Loucy (cell line): ENCODE results near the gene MYO5C.

Experiments used
- H2AFZ ChIP-seq: fragments of 200-600 bp; sonication (generic); 2 replicates; pipeline ENCODE4 v1.6.0; 2016; ENCODE audit warnings: antibody characterized with exemption, mild to moderate bottlenecking, low read length, moderate library complexity
- H3F3A ChIP-seq: fragments of 200-600 bp; 2 replicates; pipeline ENCODE4 v1.6.0; 2016; ENCODE audit warnings: antibody characterized with exemption, low read depth, mild to moderate bottlenecking
- H3K27me3 ChIP-seq: fragments of 200-600 bp; sonication (generic); 2 replicates; pipeline ENCODE4 v1.6.1; 2014; ENCODE audit warnings: low read length, mild to moderate bottlenecking; ENCODE audit not compliant: insufficient read depth, poor library complexity, severe bottlenecking
- H3K36me3 ChIP-seq: fragments of 200-600 bp; sonication (generic); 2 replicates; pipeline ENCODE4 v1.6.1; 2016; ENCODE audit warnings: low read length; ENCODE audit not compliant: insufficient read depth
- H3K4me1 ChIP-seq: fragments of 200-600 bp; sonication (generic); 2 replicates; pipeline ENCODE4 v1.5.1; 2014; ENCODE audit warnings: low read length, mild to moderate bottlenecking; ENCODE audit not compliant: insufficient read depth, poor library complexity, severe bottlenecking
- H3K4me2 ChIP-seq: fragments of 200-600 bp; sonication (generic); 2 replicates; pipeline ENCODE4 v1.6.0; 2014; ENCODE audit warnings: antibody characterized with exemption, low read length, low read depth, mild to moderate bottlenecking; ENCODE audit not compliant: poor library complexity, severe bottlenecking
- H3K4me3 ChIP-seq: fragments of 200-600 bp; sonication (generic); 2 replicates; pipeline ENCODE4 v1.5.1; 2014; ENCODE audit warnings: low read length, mild to moderate bottlenecking, mixed read lengths; ENCODE audit not compliant: poor library complexity, severe bottlenecking
- H3K79me2 ChIP-seq: fragments of 200-600 bp; sonication (generic); 2 replicates; pipeline ENCODE4 v1.6.1; 2014; ENCODE audit warnings: low read length; ENCODE audit not compliant: insufficient read depth
- H3K9ac ChIP-seq: fragments of 200-600 bp; sonication (generic); 2 replicates; pipeline ENCODE4 v1.6.0; 2014; ENCODE audit warnings: mild to moderate bottlenecking, low read depth, low read length, moderate library complexity; ENCODE audit not compliant: poor library complexity, severe bottlenecking
- H3K9me2 ChIP-seq: fragments of 200-600 bp; sonication (generic); replicated peaks from 2 replicates; pipeline ENCODE4 v1.6.1; 2016; ENCODE audit warnings: low read depth, low read length, mixed read lengths
- H3K9me3 ChIP-seq: fragments of 200-600 bp; sonication (generic); 2 replicates; pipeline ENCODE4 v1.6.1; 2014; ENCODE audit warnings: mild to moderate bottlenecking, antibody characterized with exemption, low read length, low read depth; ENCODE audit not compliant: insufficient read depth
- H4K20me1 ChIP-seq: fragments of 200-600 bp; sonication (generic); 2 replicates; pipeline ENCODE4 v1.6.0; 2014; ENCODE audit warnings: antibody characterized with exemption, low read length, mild to moderate bottlenecking; ENCODE audit not compliant: insufficient read depth, poor library complexity, severe bottlenecking
- EZH2phosphoT487 ChIP-seq: fragments of 200-600 bp; IDR thresholded peaks from 2 replicates; pipeline ENCODE4 v1.6.1; 2018; ENCODE audit warnings: antibody characterized with exemption, mild to moderate bottlenecking, moderate library complexity, borderline replicate concordance
- TF ChIP-seq, protein P1 (sequence below): fragments of 200-600 bp; sonication (generic); conservative IDR thresholded peaks from 2 replicates; pipeline ENCODE4 v1.5.1; 2014; ENCODE audit warnings: mild to moderate bottlenecking, antibody characterized with exemption, low read length

Gene MYO5C

DNA sequence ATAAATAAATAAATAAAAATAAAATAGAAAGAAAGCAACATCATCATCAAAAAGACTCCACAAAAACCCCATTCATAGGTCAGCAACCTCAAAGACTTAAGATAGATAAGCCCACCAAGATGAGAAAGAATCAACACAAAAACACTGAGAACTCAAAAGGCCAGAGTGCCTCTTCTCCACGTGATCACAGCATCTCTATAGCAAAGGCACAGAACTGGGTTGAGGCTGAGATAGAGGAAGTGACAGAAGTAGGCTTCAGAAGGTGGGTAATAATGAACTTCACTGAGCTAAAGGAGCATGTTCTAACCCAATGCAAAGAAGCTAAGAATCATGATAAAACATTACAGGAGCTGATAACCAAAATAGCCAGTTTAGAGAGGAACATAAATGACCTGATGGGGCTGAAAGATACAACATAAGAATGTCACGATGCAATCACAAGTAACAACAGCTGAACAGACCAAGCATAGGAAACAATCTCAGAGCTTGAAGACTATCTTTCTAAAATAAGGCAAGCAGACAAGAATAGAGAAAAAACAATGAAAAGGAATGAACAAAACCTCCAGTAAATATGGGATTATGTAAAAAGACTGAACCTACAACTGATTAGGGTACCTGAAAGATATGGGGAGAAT is 130.9 kb downstream of the MYO5C start:
- H3K9ac ChIP-seq: no peak overlapping the region

DNA sequence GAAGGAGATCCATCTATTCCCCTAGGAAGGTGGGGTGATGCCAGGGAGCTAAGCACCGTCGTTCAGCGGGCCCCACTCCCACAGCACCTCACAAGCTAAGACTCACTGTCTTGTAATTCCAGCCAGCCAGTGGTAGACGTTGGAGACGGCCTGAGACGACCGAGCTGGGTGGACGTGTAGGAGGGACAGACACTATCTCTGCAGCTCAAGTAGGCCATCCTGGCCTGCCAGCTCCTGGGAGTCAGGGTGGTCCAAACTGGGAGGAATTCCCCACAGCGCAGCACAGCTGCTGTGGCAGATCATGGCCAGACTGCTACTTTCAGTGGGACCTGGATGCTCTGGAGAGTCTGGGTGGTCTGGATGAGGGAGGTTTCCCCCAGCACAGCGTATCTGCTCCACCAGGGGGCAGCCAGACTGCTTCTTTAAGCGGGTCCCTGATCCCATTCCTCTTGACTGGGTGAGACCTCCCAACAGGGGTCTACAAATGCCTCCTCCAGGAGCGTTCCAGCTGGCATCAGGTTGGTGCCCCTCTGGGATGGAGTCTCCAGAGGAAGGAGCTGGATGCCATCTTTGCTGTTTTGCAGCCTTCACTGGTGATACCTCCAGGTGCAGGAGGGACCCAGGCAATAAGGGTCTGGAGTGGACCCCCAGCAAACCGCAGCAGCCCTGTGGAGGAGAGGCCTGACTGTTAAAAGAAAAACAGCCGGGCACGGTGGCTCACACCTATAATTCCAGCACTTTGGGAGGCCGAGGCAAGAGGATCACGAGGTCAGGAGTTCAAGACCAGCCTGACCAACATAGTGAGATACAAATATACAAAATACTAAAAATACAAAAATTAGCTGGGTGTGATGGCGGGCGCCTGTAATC is 132.0 kb downstream of the MYO5C start:
- no peaks in the 10 kb centered on the region for H3F3A ChIP-seq
- no peak overlapping the region for H3K4me2 ChIP-seq
- H3K9me3 ChIP-seq: no peaks in the 10 kb centered on the region
- H3K27me3 ChIP-seq: no peaks in the 10 kb centered on the region
- no peaks in the 10 kb centered on the region for H3K9me2 ChIP-seq
- H3K36me3 ChIP-seq: peaks cover 26% of the 10 kb centered on the region; the same call in 1 of the 2 replicates
- H3K4me3 ChIP-seq: no peak overlapping the region
- H3K4me1 ChIP-seq: peaks cover 17% of the 10 kb centered on the region
- H2AFZ ChIP-seq: no peak overlapping the region
- H3K9ac ChIP-seq: no peak overlapping the region
- peaks cover 30% of the 10 kb centered on the region for H3K79me2 ChIP-seq
- TF ChIP-seq EZH2phosphoT487: no peak
- TF ChIP-seq, protein P1, sequence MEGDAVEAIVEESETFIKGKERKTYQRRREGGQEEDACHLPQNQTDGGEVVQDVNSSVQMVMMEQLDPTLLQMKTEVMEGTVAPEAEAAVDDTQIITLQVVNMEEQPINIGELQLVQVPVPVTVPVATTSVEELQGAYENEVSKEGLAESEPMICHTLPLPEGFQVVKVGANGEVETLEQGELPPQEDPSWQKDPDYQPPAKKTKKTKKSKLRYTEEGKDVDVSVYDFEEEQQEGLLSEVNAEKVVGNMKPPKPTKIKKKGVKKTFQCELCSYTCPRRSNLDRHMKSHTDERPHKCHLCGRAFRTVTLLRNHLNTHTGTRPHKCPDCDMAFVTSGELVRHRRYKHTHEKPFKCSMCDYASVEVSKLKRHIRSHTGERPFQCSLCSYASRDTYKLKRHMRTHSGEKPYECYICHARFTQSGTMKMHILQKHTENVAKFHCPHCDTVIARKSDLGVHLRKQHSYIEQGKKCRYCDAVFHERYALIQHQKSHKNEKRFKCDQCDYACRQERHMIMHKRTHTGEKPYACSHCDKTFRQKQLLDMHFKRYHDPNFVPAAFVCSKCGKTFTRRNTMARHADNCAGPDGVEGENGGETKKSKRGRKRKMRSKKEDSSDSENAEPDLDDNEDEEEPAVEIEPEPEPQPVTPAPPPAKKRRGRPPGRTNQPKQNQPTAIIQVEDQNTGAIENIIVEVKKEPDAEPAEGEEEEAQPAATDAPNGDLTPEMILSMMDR: peak; percentile 66
- H4K20me1 ChIP-seq: no peaks in the 10 kb centered on the region

More for the DNA sequence above, 130.9 kb downstream of the MYO5C start:
- Histone ChIP-seq H3F3A (no peaks in the 10 kb centered on the region), H3K27me3 (no peaks in the 10 kb centered on the region), H3K79me2 (peaks cover 36% of the 10 kb centered on the region), H4K20me1 (no peaks in the 10 kb centered on the region), H3K4me2 (peak overlapping the region; percentile 57), H2AFZ (no peak overlapping the region), H3K9me2 (no peaks in the 10 kb centered on the region), H3K36me3 (peaks cover 26% of the 10 kb centered on the region; the same call in 1 of the 2 replicates), H3K4me3 (no peak overlapping the region), H3K4me1 (peaks cover 17% of the 10 kb centered on the region), H3K9me3 (no peaks in the 10 kb centered on the region)
- TF ChIP-seq, protein P1: no peak
- TF ChIP-seq EZH2phosphoT487: no peak

DNA sequence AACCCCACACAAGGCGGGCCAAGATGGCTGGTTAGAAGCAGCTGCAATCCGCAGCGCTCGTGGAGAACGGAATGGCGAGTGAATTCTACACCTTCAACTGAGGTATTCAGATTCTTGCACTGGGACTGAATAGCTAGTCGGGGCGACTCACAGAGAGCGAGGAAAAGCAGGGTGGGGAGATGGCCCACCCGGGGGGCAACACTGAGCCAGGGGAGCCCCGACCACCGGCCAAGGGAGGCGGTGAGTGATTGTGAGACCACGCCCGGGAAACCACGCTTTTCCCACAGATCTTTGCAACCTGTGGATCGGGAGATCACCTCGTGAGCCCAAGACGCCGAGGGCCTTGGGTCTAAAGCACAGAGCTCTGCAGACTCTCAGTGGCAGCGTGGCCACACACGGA is 132.7 kb downstream of the MYO5C start:
- Histone ChIP-seq H3K79me2 (peaks cover 26% of the 10 kb centered on the region), H3K36me3 (peaks cover 26% of the 10 kb centered on the region; the same call in 1 of the 2 replicates), H4K20me1 (no peaks in the 10 kb centered on the region), H3K9me2 (no peaks in the 10 kb centered on the region), H3K9me3 (no peaks in the 10 kb centered on the region), H3K4me1 (peaks cover 17% of the 10 kb centered on the region), H3K4me2 (no peak overlapping the region), H2AFZ (no peak overlapping the region), H3K4me3 (no peak overlapping the region), H3F3A (no peaks in the 10 kb centered on the region), H3K27me3 (no peaks in the 10 kb centered on the region), H3K9ac (no peak overlapping the region)
- TF ChIP-seq EZH2phosphoT487: no peak
- TF ChIP-seq, protein P1: no peak
